Retinal pigment epithelial cell (primary cell): ENCODE results near the gene STAU1.
"Not testable (repeated sequence)": the region's sequence is repeated elsewhere in the genome, so short reads cannot be mapped to it uniquely, and the experiment has no call there.

Experiments
- DNase-seq: peaks from one replicate; pipeline ENCODE4 v3.0.0-alpha.2; 2010; ENCODE audit warnings: low read depth
- H3K4me3 ChIP-seq: 2 replicates; pipeline ENCODE4 v1.5.1; 2011; ENCODE audit warnings: mild to moderate bottlenecking, low read length, control low read depth, moderate library complexity
- CTCF ChIP-seq: conservative IDR thresholded peaks from 2 replicates; pipeline ENCODE4 v1.5.1; 2011; ENCODE audit warnings: low read depth, low read length, control low read depth, inconsistent platforms

STAU1 gene

GRCh38 chr20:49096203-49096730 is 91.9 kb downstream of the STAU1 start:
- TF ChIP-seq CTCF: no peak
- DNase-seq: no peak
- no peak overlapping the region for H3K4me3 ChIP-seq

DNA sequence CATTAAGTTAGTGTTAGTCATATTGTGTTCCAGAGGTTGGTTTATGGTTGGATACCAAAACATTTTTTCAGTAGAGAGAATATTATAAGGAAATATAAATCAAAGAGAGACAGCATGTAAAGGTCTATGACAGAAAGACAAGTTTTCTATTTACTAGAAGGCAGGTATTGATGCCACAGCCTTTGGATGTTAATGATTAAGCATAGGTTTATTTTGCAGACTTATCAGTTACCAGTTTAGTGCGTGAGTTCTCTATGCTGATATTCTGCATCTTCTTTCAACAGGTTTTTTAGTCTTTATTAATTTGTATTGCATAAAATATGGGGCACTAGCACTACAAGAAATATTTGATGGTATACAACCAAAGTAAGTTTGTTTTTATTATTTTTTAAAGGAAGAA is 96.4 kb downstream of the STAU1 start:
- no peak for DNase-seq
- TF ChIP-seq CTCF: no peak

DNA sequence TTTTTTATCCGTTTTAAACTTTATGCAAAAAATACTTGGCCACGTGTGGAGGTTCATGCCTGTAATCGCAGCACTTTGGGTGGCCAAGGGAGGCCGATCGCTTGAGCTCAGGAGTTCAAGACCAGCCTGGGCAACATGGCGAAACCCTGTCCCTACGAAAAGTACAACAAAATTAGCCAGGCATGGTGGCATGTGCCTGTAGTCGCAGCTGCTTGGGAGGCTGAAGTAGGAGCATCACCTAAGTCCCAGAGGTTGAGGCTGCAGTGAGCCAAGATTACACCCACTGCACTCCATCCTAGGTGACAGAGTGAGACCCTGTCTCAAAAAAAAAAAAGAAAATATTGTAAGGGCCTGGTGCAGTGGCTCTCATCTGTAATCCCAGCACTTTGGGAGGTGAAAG is 97.0 kb downstream of the STAU1 start:
- no peak for DNase-seq
- TF ChIP-seq CTCF: no peak
- H3K4me3 ChIP-seq: no peak overlapping the region

More for the DNA sequence above, 96.4 kb downstream of the STAU1 start:
- H3K4me3 ChIP-seq: no peak overlapping the region

DNA sequence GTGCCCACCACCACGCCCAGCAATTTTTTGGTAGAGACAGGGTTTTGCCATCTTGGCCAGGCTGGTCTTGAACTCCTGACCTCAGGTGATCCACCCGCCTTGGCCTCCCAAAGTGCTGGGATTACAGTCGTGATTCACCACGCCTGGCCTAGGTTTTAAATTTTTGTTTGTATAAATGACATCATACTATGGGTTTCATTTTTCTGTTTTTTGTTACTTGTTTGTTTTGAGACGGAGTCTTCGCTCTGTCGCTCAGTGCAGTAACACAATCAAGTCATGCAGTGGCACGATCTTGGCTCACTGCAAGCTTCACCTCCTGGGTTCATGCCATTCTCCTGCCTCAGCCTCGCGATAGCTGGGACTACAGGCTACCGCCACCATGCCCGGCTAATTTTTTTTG is 105.8 kb downstream of the STAU1 start:
- not testable (repeated sequence) for H3K4me3 ChIP-seq, DNase-seq

GRCh38 chr20:49078310-49078709 is 109.8 kb downstream of the STAU1 start:
- DNase-seq: no peak
- H3K4me3 ChIP-seq: no peak overlapping the region
- TF ChIP-seq CTCF: no peak

DNA sequence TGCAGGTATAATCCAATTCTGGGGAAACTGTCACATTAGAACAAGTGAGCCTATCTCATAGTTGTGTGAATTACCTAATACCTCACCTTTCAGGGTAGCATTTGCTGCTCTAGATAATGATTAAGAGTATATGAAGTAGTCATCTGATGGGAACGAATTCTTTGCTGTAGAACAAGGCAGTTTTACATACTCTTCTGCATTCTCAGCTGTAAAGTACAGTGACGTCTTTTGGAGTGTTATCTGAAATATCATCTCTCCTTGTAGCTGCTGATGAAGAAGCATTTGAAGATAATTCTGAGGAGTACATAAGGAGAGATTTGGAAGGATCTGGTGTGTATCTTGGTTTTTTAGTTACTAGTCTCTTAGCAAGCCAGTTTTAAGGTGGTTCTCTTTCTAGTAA is 113.6 kb downstream of the STAU1 start:
- no peak for DNase-seq
- no peak for TF ChIP-seq CTCF

More for the DNA sequence above, 113.6 kb downstream of the STAU1 start:
- no peak overlapping the region for H3K4me3 ChIP-seq
